Retinal pigment epithelial cell (primary cell): ENCODE results near the gene ARHGAP24.
"Not testable (repeated sequence)": the region's sequence is repeated elsewhere in the genome, so short reads cannot be mapped to it uniquely, and the experiment has no call there.

Experiments used
- DNase-seq: peaks from one replicate; pipeline ENCODE4 v3.0.0-alpha.2; 2010; ENCODE audit warnings: low read depth
- H3K4me3 ChIP-seq: 2 replicates; pipeline ENCODE4 v1.5.1; 2011; ENCODE audit warnings: mild to moderate bottlenecking, low read length, control low read depth, moderate library complexity
- TF ChIP-seq, protein P1 (sequence below): conservative IDR thresholded peaks from 2 replicates; pipeline ENCODE4 v1.5.1; 2011; ENCODE audit warnings: low read depth, low read length, control low read depth, inconsistent platforms

Gene ARHGAP24

DNA sequence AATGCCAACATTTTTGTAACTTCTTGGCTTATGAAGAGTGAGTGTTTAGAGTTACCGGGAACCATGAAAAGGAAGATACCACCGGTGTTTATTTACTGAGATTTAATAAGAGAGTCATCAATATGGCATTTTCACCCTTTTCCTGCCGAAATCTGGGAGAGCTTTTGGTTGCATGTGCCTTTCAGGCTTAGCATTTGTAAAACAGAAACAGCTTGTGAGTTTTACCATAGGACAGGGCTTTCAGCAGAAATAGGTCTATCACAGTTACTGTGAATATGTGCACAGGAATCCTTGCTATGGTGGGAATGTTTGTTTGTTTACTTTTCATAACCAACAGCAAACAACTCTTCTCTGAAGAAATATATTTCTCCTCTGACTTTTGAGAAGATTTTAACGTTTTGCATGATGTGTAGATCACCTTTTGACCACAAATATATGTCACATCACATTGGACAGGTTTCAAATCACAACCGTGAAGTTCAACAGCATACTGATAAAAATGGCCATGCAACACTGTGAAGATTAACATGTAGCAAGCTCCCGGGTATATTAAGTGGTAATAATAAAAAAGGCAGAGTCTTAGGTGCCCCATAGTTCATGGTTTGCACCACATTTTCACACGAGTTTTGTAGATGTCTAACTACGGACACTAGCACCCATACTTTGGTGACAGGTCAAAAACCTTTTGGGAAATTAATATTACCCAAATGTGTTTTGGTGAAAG, 21.3 kb downstream of the ARHGAP24 start:
- no peak overlapping the region for H3K4me3 ChIP-seq
- no peak for DNase-seq
- TF ChIP-seq, protein P1, sequence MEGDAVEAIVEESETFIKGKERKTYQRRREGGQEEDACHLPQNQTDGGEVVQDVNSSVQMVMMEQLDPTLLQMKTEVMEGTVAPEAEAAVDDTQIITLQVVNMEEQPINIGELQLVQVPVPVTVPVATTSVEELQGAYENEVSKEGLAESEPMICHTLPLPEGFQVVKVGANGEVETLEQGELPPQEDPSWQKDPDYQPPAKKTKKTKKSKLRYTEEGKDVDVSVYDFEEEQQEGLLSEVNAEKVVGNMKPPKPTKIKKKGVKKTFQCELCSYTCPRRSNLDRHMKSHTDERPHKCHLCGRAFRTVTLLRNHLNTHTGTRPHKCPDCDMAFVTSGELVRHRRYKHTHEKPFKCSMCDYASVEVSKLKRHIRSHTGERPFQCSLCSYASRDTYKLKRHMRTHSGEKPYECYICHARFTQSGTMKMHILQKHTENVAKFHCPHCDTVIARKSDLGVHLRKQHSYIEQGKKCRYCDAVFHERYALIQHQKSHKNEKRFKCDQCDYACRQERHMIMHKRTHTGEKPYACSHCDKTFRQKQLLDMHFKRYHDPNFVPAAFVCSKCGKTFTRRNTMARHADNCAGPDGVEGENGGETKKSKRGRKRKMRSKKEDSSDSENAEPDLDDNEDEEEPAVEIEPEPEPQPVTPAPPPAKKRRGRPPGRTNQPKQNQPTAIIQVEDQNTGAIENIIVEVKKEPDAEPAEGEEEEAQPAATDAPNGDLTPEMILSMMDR, result no peak

DNA sequence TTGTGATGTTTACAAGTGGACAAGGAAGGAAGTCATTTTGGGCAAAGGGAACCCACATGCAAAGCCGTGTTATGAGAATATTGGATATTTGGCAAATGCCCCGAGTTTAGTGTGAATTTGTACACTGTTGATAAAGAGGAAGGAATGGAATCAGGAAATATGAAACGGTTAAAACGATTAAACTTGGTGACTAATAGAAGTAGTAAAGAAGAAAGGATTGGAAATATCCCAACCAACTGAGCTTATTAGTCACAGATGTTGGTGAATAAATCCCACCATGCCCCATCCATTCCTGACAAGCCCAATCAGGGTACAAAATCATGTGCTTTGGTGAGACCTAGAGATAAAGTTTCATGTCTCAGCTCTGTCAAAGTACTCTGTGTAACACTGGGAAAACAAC, 22.0 kb downstream of the ARHGAP24 start:
- TF ChIP-seq, protein P1, result no peak
- DNase-seq, result peak; percentile 88
- H3K4me3 ChIP-seq, result no peak overlapping the region

GRCh38 chr4:85498068-85498733, 23.3 kb downstream of the ARHGAP24 start:
- TF ChIP-seq, protein P1, result no peak
- no peak for DNase-seq
- no peak overlapping the region for H3K4me3 ChIP-seq

GRCh38 chr4:85499573-85499972, 24.6 kb downstream of the ARHGAP24 start:
- TF ChIP-seq, protein P1, result no peak
- no peak for DNase-seq
- H3K4me3 ChIP-seq, result no peak overlapping the region

GRCh38 chr4:85500110-85500867, 25.3 kb downstream of the ARHGAP24 start:
- DNase-seq, result no peak
- TF ChIP-seq, protein P1, result no peak
- H3K4me3 ChIP-seq, result no peak overlapping the region

DNA sequence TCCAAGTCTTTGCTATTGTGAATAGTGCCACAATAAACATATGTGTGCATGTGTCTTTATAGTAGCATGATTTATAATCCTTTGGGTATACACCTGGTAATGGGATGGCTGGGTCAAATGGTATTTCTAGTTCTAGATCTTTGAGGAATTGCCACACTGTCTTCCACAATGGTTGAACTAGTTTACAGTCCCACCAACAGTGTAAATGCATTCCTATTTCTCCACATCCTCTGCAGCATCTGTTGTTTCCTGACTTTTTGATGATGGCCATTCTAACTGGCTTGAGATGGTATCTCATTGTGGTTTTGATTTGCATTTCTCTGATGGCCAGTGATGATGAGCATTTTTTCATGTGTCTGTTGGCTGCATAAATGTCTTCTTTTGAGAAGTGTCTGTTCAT, 26.2 kb downstream of the ARHGAP24 start:
- H3K4me3 ChIP-seq, DNase-seq: not testable (repeated sequence)

DNA sequence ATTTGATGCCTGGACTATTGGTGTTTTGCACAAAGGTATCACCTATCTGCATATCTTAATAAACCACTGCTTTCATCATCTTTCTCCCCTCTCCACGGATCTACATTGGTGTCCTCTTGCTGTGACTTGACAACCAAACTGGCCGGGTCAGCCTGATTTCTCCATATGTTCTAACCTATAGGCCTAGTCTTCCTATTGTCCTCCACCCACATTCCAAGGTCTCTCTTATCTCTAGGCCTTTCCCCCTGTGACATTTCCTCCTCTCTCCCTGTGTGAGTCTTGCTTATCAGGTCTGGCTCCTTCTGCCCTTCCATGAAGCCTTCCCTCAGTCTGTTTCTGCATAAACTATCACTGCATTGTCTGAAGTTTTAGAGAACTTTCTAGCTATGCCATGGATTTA, 33.7 kb downstream of the ARHGAP24 start:
- TF ChIP-seq, protein P1, result no peak
- DNase-seq, result no peak

More for the DNA sequence above, 33.7 kb downstream of the ARHGAP24 start:
- H3K4me3 ChIP-seq, result no peak overlapping the region
